Measurements from ENCODE around the gene BEGAIN.

The BEGAIN gene

GRCh38 chr14:100587086-100587762 lies at the start of gene BEGAIN:
BEGAIN (minus strand) TSS chr14:100587417; CDS start chr14:100587290, 127 bp downstream.
- DNase-seq: no peak

- no peak for DNase-seq
Measured at GRCh38 chr14:100636559-100636958, 49.3 kb upstream of the BEGAIN start.

DNA sequence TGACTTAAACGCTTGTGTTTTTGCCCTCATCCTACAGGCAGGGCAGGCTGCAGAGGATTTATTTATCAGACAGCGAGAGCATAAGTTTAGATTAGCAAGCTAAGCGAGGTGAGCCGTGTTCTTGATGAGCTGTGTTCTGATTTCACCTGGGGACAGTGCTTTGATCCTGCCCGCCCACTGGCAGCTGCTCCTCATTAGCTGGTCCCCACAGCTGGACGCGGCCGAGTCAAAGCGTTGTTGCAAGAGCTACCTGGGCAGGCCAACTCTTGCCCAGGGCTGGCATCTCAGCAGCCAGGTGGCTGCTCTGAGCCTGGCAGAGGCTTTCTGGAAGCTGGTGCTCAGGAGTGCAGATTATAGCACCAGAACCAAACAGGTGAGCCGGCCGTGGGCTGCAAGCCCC lies 46.8 kb upstream of the BEGAIN start:
- no peak for DNase-seq

- no peak for DNase-seq
Measured at GRCh38 chr14:100633406-100633805, 46.2 kb upstream of the BEGAIN start.

- DNase-seq: no peak
Measured at GRCh38 chr14:100629696-100630095, 42.5 kb upstream of the BEGAIN start.

DNA sequence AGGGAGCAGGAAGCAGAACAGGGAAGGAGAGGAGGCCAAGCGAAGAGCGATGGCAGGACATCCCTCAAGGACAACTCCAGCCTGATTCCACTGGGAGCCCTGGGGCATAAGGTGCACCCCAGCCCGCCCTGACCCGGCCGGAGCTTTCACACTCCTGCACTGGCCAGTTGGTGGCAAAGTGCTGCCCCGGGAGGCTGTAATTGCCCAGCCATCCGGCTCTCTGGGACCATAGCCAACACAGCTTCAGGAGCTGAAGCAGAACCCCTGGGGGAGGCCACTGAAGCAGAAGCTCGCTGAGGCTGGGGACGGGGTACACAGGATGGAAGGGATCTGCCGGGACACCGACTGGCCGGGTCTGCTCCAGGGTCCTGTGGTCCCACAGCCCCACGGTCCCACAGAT lies 41.9 kb upstream of the BEGAIN start:
- no peak for DNase-seq

DNA sequence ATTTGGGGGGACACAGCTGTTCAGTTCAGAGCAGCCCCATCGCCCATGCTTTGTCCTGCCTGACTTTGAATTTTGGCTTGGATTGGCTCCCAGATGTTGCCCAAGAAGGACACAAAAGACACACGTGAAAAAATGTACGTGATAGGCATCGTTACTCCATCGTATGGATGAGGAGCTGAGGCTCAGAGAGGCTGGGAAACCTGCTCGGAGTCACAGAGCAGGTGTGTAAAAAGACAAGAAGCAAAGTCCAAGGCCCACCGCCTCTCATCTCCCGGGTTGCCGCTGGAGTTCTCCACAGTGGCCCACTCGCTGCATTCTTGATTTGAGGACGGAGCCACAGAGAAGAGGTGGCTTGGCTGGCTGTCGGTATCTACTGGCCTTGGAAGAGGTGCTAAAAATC lies 41.0 kb upstream of the BEGAIN start:
- no peak for DNase-seq

GRCh38 chr14:100626614-100627013 lies 39.4 kb upstream of the BEGAIN start:
- no peak for DNase-seq

DNA sequence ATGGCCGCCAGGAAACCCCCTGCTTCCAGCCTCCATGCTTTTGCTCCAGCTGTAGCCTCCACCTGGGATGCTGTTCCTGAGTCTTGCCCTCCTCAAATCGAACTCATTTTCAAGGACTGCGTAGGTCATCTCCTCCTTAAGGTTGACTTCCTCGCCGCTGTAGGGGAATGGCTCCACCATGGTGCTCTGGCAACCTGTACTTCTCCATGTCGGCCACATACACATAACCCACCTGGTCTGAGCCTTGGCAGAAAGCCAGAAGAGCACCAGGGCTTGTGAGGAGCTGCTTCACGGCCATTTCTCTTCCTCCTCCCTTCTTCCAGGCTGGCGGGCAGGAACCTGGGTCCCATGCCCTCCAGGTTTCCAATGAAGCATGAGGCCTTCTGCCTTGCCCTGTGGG lies 36.7 kb upstream of the BEGAIN start:
- no peak for DNase-seq

DNA sequence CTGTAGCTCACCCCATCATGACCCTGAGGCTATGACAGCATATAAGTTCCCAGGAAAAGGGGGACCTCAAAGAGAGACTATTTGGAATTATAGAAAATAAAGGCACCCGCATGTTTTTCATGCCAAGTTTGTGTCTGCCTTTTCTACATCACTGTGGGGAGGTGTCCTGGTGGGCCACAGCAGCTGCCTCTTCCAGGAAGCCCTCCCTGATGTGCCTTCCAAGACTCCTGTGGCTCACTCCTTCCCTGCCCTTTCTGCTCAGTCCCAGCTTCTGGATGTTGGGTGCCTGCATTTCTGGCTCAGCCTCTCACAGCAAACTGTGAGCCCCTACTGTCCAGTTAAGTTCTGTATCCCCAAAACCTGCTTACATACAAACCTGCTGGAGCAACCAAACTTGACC lies 36.3 kb upstream of the BEGAIN start:
- no peak for DNase-seq

GRCh38 chr14:100622708-100623485 lies 35.7 kb upstream of the BEGAIN start:
- DNase-seq: no peak

DNA sequence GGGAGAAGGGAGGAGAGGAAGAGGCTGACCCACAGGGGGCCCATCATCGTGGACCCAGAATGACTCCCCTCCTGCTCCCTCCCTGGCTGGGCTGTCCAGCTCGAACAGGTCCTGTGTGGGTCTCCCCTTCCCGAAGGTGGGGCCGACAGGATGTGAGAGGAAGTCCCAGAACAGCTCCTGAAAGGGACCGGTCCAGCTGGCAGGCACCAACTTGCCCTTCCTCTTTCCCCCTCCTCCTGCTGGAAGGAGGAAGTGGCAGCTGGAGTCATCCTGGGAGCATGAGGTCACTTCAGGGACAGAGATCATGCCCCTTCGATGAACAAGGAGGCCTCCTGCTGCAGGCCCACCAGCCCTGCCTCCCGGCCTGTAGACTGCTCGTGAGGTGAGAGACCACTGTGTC lies 35.0 kb upstream of the BEGAIN start:
- DNase-seq: no peak

DNA sequence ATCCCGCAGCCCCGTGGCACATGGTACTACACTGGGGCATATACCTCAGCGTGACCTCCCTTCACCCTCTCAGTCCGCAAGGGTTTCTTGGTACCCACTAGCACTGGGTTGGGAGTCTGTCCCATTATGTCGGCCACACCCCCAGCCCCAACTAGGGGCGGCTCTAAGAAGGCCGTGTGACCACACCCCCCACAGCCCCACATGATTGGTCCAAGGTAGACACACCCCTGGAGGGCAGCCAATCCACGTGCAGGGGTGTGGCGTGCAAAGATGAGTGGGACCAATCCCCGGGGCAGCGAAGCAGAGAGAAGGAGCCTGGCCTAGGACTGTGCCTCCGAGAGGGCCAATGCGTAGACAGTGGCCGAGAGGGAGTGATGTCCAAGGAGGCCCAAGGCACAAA lies 34.6 kb upstream of the BEGAIN start:
- DNase-seq: no peak

DNA sequence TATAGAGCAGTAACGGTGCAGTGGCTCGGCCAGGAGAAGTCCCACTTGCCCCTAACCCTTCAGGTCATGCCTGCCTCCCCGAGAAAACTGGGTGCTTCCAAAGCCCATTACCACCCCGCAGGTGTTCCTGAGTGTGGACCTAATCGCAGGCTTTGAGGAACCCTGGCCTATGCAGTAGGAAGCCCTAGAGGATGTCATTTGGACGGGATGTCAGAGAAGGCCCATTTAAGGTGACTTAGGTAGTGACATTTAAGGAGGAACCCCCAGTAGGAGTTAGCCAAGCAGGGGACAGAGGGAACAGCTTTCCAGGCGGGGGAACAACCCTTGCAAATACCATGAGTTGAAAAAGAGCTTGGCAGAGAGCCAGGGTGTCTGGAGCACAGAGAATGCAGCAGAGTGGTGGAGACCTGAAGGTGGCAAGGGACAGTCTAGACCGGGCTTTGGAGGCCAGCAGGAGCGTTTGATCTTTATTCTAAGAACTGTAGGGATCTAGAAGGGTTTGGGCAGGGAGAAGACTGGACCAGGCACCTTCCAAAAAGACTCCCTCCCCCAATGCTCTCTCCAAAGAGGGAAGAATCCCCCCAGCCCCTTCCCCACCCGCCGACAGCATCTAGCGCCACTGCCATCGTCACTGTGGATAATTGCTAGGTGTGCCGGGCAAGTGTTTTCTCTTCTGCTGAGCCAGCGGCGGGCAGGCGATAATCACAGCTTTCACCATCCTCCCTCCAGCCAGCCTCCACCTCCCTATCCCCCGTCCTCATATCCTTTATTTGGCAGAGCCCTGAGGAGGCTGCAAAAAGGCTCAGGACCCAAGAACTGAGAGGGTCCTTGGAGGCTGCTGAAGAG lies 33.3 kb upstream of the BEGAIN start:
- DNase-seq: no peak

DNA sequence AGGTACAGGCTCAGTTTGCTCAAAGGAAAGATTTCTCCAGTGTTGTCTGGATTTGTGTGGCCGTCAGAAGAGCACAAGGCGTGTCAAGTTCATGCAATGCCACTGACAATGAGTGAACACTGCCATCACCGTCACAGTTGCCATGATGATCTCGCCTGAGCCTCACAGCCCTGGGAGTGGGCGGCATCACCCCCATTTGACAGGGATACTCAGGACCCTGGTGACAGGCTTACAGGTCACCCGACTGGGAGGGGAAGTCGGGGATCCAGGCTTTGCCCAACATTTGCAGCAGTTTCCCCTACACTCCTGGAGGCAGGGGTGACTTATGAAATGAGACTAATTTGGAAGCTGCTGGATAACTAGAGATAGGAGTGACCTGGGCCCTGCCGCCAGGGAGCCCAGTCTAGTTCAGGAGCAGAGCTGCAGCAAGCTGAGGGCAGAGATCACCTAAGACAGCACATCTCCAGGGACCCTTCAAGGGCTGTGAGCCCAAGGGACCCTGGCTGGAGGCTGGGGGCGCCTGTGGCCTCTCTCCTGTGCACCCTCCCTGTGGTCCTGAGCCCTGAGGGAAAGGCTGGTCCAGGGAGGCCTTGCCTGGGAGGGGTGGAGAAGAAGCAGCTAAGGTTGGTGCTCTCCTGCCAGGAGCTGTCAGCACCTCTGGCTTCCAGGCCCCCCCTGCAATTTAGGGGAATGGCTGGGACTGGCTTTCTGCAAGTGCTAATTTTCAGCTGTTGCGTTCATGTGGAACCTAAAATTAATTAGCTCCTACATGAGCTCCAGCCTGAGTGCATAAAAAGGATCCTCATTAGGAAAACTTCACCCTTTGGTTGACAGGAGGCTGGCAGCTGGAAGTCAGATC lies 32.4 kb upstream of the BEGAIN start:
- DNase-seq: no peak

GRCh38 chr14:100618763-100619320 lies 31.6 kb upstream of the BEGAIN start:
- no peak for DNase-seq

- DNase-seq: no peak
Measured at GRCh38 chr14:100618318-100618693, 31.1 kb upstream of the BEGAIN start.

DNA sequence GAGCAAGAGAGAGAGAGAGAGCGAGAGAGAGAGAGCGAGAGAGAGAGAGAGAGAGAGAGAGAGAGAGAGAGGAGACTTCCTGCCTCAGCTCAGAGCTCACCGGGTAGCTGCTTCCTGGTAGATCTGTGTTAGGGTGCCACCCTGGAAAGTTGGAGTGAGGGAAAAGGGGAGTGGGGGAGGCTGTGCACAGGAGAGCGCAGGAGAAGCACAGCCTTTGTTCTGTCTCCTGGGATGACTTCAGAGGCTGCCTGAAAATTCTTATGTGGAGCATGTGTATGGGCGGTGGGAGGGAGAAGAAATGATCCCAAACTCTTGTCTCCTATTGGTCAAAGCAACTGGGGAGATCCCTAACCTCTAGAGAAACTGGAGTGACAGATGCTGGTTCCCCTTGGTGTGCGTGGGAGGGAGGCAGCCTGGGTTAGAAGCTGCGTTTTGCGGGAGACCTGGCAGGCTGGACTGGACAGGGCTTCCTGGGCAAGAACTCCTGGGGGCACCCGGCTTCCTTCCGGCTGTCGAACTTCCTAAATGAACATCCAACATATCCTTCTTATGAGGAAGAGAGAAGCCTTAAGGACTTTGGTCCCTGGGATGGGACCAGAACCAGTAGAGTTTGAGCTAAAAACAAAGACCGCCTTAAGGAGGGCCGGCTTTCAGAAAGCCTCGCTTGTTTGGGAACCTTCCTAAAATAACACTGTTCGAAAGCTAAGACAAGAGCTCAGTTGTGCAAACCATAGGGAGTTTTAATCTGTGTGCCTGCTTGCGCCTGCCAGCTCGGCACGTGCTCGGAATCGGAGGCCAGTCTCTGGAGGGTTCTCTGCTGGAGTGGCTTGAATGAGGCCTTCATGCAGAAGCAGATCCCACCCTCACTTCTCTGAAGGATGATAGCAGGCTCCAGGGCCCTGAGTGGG lies 30.4 kb upstream of the BEGAIN start:
- DNase-seq: no peak

DNA sequence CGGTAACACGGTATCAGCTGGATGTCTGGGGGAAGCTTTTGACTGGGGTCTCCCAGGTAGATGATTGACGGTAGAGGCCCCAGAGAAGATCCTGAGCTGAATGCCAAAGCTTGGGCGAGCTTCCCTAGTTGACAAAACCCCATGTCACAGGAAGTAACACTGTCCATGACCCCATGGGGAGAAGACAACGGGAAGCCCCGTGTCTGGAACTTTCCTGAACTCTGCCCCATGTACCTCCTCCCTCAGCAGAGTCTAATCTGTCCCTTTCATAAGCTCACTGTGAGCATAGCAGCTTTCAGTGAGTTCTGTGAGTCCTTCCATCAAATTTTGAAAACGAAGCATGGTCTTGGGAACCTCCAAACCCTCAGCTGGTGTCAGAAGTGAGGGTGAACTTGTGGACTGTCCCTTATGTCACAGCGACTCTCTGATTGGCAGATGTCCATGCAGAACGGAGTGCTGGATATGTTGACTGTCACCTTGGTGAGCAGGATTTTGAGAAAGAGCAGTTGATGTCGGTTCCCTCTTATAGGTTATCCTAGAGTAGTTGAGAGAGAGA lies 29.7 kb upstream of the BEGAIN start:
- no peak for DNase-seq

DNA sequence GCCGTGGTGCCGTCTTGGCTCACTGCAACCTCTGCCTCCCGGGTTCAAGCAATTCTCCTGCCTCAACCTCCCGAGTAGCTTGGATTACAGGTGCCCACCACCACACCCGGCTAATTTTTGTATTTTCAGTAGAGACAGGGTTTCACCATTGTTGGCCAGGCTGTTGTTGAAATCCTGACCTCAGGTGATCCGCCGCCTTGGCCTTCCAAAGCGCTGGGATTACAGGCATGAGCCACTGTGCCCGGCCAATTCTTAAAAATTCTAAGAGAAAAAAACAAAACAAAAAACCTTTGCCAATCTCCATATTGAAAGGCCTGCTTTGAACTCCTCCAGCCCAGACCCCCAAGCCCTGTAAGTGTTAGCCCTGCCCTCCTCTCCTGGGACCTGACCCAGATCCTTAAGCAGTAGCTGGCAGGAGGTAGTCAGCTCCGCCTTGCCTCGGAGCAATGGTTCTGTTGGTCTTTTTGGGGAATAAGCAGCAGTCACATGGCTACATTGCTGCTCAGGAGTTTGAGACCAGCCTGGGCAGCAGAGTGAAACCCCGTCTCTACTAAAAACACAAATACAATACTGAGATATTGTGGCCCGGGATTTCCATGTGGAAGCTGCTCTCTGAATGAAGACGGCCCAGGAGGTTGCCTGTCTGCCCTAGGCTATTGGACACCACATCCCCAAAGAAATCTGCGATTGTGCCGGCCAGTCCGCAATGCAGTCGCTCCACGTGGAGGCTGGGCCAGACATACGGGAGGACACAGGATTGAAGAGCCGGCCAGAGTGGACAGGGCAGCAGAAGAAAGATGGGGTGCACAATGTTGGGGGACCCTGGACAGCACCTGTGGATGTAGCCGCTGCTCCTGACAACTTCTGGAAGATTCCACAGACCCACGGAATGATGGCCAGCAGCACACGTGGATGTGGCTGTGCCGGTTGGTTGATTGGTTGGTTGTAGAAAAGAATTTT lies 28.8 kb upstream of the BEGAIN start:
- no peak for DNase-seq

Data from NCI-H524 treated with DMSO at 0.1 percent for 48 hours (cell line).